SK-N-SH (cell line): Measurements from ENCODE around the gene CTSS. TPM values are rescaled to one million over a fixed set of nuclear protein-coding genes. Genes with fewer than 3 reads are reported as not detected.
"Not testable (repeated sequence)": the region's sequence is repeated elsewhere in the genome, so short reads cannot be mapped to it uniquely, and the experiment has no call there.

Source experiments
- CTCF ChIA-PET: fragments of 300-600, 350-600 bp; formaldehyde crosslinking; extraction: SDS; loops from one replicate; lab custom pipeline; 2021; lab: Yijun Ruan, JAX
- POLR2A ChIA-PET: fragments of 350-600 bp; sonication (Branson Sonifier 250); formaldehyde crosslinking; extraction: SDS; loops from one replicate; lab custom pipeline; 2020; ENCODE audit warnings: antibody characterized with exemption, inconsistent platforms; lab: Yijun Ruan, JAX
- DNase-seq: peaks from one replicate; pipeline ENCODE4 v3.0.0; 2012
- H2AFZ ChIP-seq: fragments of 200-600 bp; sonication (generic); 2 replicates; pipeline ENCODE4 v1.8.1; 2016; ENCODE audit warnings: antibody characterized with exemption, mild to moderate bottlenecking, low read depth
- H3F3A ChIP-seq: fragments of 200-600 bp; sonication (generic); replicated peaks from 2 replicates; pipeline ENCODE3; 2016; ENCODE audit warnings: antibody characterized with exemption, mild to moderate bottlenecking; ENCODE audit not compliant: insufficient read depth
- H3K27ac ChIP-seq, 2 experiments: fragments of 200-500 bp in 1 of 2; fragments of 200-600 bp in 1 of 2; sonication (Bioruptor generic) in 1 of 2; sonication (generic), shearing (Covaris generic) in 1 of 2; 2 replicates each; pipeline versions ENCODE4 v1.5.1 to v1.6.1; 2014 to 2016; ENCODE audit warnings: low read depth in 2 of 2, inconsistent platforms in 1 of 2, low read length in 1 of 2, mild to moderate bottlenecking in 1 of 2, mixed read lengths in 1 of 2
- H3K27me3 ChIP-seq: fragments of 200-600 bp; sonication (generic), shearing (Covaris generic); 2 replicates; pipeline ENCODE4 v1.6.1; 2016; ENCODE audit warnings: mixed run types; ENCODE audit not compliant: insufficient read depth
- H3K36me3 ChIP-seq, 2 experiments: fragments of 200-500 bp in 1 of 2; fragments of 200-600 bp in 1 of 2; sonication (Bioruptor generic) in 1 of 2; sonication (generic) in 1 of 2; replicated peaks in 1 of 2; 2 replicates each; pipeline versions ENCODE3 to v1.5.1; 2014 to 2016; ENCODE audit warnings: low read length in 1 of 2, mild to moderate bottlenecking in 1 of 2; ENCODE audit not compliant: insufficient read depth in 2 of 2, control insufficient read depth in 1 of 2
- H3K4me1 ChIP-seq, 2 experiments: fragments of 200-500 bp in 1 of 2; fragments of 200-600 bp in 1 of 2; sonication (Bioruptor generic) in 1 of 2; sonication (generic), shearing (Covaris generic) in 1 of 2; 2 replicates each; pipeline versions ENCODE4 v1.5.1 to v1.6.1; 2014 to 2016; ENCODE audit warnings: low read depth in 1 of 2, low read length in 1 of 2, mixed run types in 1 of 2; ENCODE audit not compliant: insufficient read depth in 2 of 2, control insufficient read depth in 1 of 2
- H3K4me2 ChIP-seq: fragments of 200-600 bp; sonication (generic), shearing (Covaris generic); 2 replicates; pipeline ENCODE4 v1.6.1; 2017; ENCODE audit warnings: mixed run types
- H3K4me3 ChIP-seq, 2 experiments: fragments of 200-500 bp in 1 of 2; fragments of 200-600 bp in 1 of 2; sonication (Bioruptor generic) in 1 of 2; sonication (generic), shearing (Covaris generic) in 1 of 2; 2 replicates each; pipeline versions ENCODE4 v1.5.1 to v1.8.1; 2014 to 2016; ENCODE audit warnings: low read depth in 2 of 2, inconsistent platforms in 1 of 2, low read length in 1 of 2, mild to moderate bottlenecking in 1 of 2, mixed read lengths in 1 of 2, moderate library complexity in 1 of 2
- H3K79me2 ChIP-seq: fragments of 200-600 bp; sonication (generic); 2 replicates; pipeline ENCODE4 v1.8.1; 2017; ENCODE audit warnings: mild to moderate bottlenecking; ENCODE audit not compliant: insufficient read depth
- H3K9ac ChIP-seq: fragments of 200-600 bp; sonication (generic); 2 replicates; pipeline ENCODE4 v1.6.1; 2017; ENCODE audit warnings: mixed run types
- H3K9me2 ChIP-seq: fragments of 200-600 bp; sonication (generic); 2 replicates; pipeline ENCODE4 v1.6.1; 2017; ENCODE audit warnings: mixed run types
- H3K9me3 ChIP-seq: fragments of 200-600 bp; sonication (generic); 2 replicates; pipeline ENCODE4 v1.6.1; 2017; ENCODE audit warnings: mixed run types, mild to moderate bottlenecking, moderate library complexity
- H4K20me1 ChIP-seq: fragments of 200-600 bp; sonication (generic); 2 replicates; pipeline ENCODE4 v1.6.1; 2017; ENCODE audit warnings: mild to moderate bottlenecking, mixed run types; ENCODE audit not compliant: insufficient read depth
- CHD2 ChIP-seq: fragments of 150-350 bp; IDR thresholded peaks from 2 replicates; pipeline ENCODE4 v1.6.1; 2018; ENCODE audit warnings: low read length; ENCODE audit not compliant: partially characterized antibody
- ELF1 ChIP-seq: IDR thresholded peaks from 2 replicates; pipeline ENCODE4 v1.4.0; 2012
- FOSL2 ChIP-seq: IDR thresholded peaks from 2 replicates; pipeline ENCODE4 v1.4.0; 2012; ENCODE audit warnings: low read depth, mild to moderate bottlenecking, moderate library complexity, borderline replicate concordance
- FOXJ3 ChIP-seq: sonication (generic); formaldehyde crosslinking; IDR thresholded peaks from 2 replicates; pipeline ENCODE4 v1.5.1; 2020; ENCODE audit warnings: mild to moderate bottlenecking, missing genetic modification reagents
- GATA2 ChIP-seq: sonication (generic); formaldehyde crosslinking; IDR thresholded peaks from 2 replicates; pipeline ENCODE4 v1.5.0; 2020; ENCODE audit warnings: mild to moderate bottlenecking, missing genetic modification reagents
- JUND ChIP-seq: IDR thresholded peaks from 2 replicates; pipeline ENCODE4 v1.4.0; 2012
- MAX ChIP-seq: IDR thresholded peaks from 2 replicates; pipeline ENCODE4 v1.4.0; 2012; ENCODE audit warnings: low read depth
- MXI1 ChIP-seq: IDR thresholded peaks from 2 replicates; pipeline ENCODE4 v1.6.1; 2012; ENCODE audit warnings: mild to moderate bottlenecking, low read depth, low read length, improper control_type of control experiment
- NFIC ChIP-seq: IDR thresholded peaks from 2 replicates; pipeline ENCODE4 v1.4.0; 2012; ENCODE audit warnings: borderline replicate concordance
- PBX3 ChIP-seq: IDR thresholded peaks from 2 replicates; pipeline ENCODE4; 2012
- POLR2AphosphoS5 ChIP-seq: IDR thresholded peaks from 2 replicates; pipeline ENCODE4 v1.6.1; 2012; ENCODE audit warnings: low read depth, low read length
- RFX5 ChIP-seq: IDR thresholded peaks from 2 replicates; pipeline ENCODE4 v1.6.1; 2012; ENCODE audit warnings: mild to moderate bottlenecking, improper control_type of control experiment, low read length
- RXRA ChIP-seq: IDR thresholded peaks from 2 replicates; pipeline ENCODE4 v1.4.0; 2012; ENCODE audit warnings: low read depth, mild to moderate bottlenecking, borderline replicate concordance
- SIN3A ChIP-seq: IDR thresholded peaks from 2 replicates; pipeline ENCODE4 v1.6.1; 2012; ENCODE audit warnings: low read depth, mild to moderate bottlenecking, low read length, moderate library complexity, borderline replicate concordance
- TAF1 ChIP-seq: IDR thresholded peaks from 2 replicates; pipeline ENCODE4 v1.6.1; 2012; ENCODE audit warnings: low read depth, mild to moderate bottlenecking, low read length, moderate library complexity, borderline replicate concordance
- TCF12 ChIP-seq: IDR thresholded peaks from 2 replicates; pipeline ENCODE4 v1.4.0; 2012
- USF1 ChIP-seq: IDR thresholded peaks from 2 replicates; pipeline ENCODE4 v1.4.0; 2012; ENCODE audit warnings: low read depth, borderline replicate concordance
- ZBTB33 ChIP-seq: IDR thresholded peaks from 2 replicates; pipeline ENCODE4 v1.4.0; 2012; ENCODE audit warnings: low read depth, borderline replicate concordance
- WGBS: methylation state at CpG from one replicate; pipeline ENCODE4 v1.1.6; 2017; ENCODE audit warnings: low lambda C conversion rate; 5-methylcytosine and 5-hydroxymethylcytosine counted together
- polyA plus RNA-seq, 3 experiments: library from polyadenylated mRNA; depleted of rRNA; stranded (reverse); fragments of >200 nt; gene quantifications; 2 replicates each; pipeline ENCODE4 v1.2.3, GENCODE V29; 2012

Gene CTSS
- polyA plus RNA-seq, 1 of the 3 experiments (the other 2 are of a cell fraction), result 1.4 TPM

GRCh38 chr1:150718225-150718891 is 47.2 kb downstream of the CTSS start:
- CTCF ChIA-PET, result interaction anchor here (1.2 kb wide), 1 partner anchor 21 kb away, joined by 3 read pairs; no protein-coding TSS in a partner anchor
- TF ChIP-seq TAF1, result no peak
- no peak for TF ChIP-seq FOXJ3 (CRISPR knock-in tag)
- no peak for TF ChIP-seq ELF1
- TF ChIP-seq NFIC, result no peak
- no peak for TF ChIP-seq PBX3
- TF ChIP-seq MAX, result no peak
- TF ChIP-seq MXI1, result no peak
- no peak for TF ChIP-seq USF1
- no peak for TF ChIP-seq SIN3A
- no peak for TF ChIP-seq JUND
- TF ChIP-seq, all 33 proteins: peak for 0
- no peak for DNase-seq
- Histone ChIP-seq H3K27ac (no peak overlapping the region), H2AFZ (no peak overlapping the region), H3K4me2 (no peak overlapping the region), H3K36me3 (no peaks in the 10 kb centered on the region), H3K4me3 (no peak overlapping the region), H3K27me3 (no peaks in the 10 kb centered on the region), H3K9me2 (no peaks in the 10 kb centered on the region), H3K9ac (no peak overlapping the region), H4K20me1 (no peaks in the 10 kb centered on the region), H3F3A (no peaks in the 10 kb centered on the region), H3K4me1 (no peaks in the 10 kb centered on the region), H3K9me3 (no peaks in the 10 kb centered on the region), H3K79me2 (no peaks in the 10 kb centered on the region)
- WGBS, result 85% methylated on average over 11 of the region's 11 CpGs
- POLR2A ChIA-PET, result no interaction called here

- DNase-seq, H3K4me3 ChIP-seq, H3K36me3 ChIP-seq, H3K9me2 ChIP-seq, H3K79me2 ChIP-seq, H3K4me2 ChIP-seq, H3K9ac ChIP-seq, H4K20me1 ChIP-seq, H3F3A ChIP-seq, POLR2A ChIA-PET, H3K27me3 ChIP-seq, H3K4me1 ChIP-seq, H3K9me3 ChIP-seq, H2AFZ ChIP-seq, H3K27ac ChIP-seq: not testable (repeated sequence)
- WGBS, result 29% methylated on average over 1 of the region's 1 CpG
- CTCF ChIA-PET, result interaction anchor here (1.4 kb wide), 1 partner anchor 10 kb away, joined by 4 read pairs; no protein-coding TSS in a partner anchor
Measured at GRCh38 chr1:150709031-150709430, 56.5 kb downstream of the CTSS start.

- H3K9me2 ChIP-seq, result no peaks in the 10 kb centered on the region
- CTCF ChIA-PET, result interaction anchor here (1.4 kb wide), 1 partner anchor 11 kb away, joined by 4 read pairs; no protein-coding TSS in a partner anchor
- DNase-seq, result no peak
- H4K20me1 ChIP-seq, result no peaks in the 10 kb centered on the region
- no peaks in the 10 kb centered on the region for H3K36me3 ChIP-seq
- H3K4me3 ChIP-seq, result no peak overlapping the region
- no peak overlapping the region for H3K27ac ChIP-seq
- POLR2A ChIA-PET, result no interaction called here
- H3K9ac ChIP-seq, result no peak overlapping the region
- no peaks in the 10 kb centered on the region for H3K79me2 ChIP-seq
- H3F3A ChIP-seq, result no peaks in the 10 kb centered on the region
- no peak overlapping the region for H3K4me2 ChIP-seq
- WGBS, result 95% methylated on average over 2 of the region's 2 CpGs
- no peaks in the 10 kb centered on the region for H3K4me1 ChIP-seq
- H3K9me3 ChIP-seq, result no peaks in the 10 kb centered on the region
- no peaks in the 10 kb centered on the region for H3K27me3 ChIP-seq
- no peak overlapping the region for H2AFZ ChIP-seq
- TF ChIP-seq RXRA (no peak), TCF12 (no peak), RFX5 (no peak), TAF1 (no peak), GATA2 (CRISPR knock-in tag) (no peak), FOSL2 (no peak), USF1 (no peak), POLR2AphosphoS5 (no peak), JUND (no peak), CHD2 (no peak), FOXJ3 (CRISPR knock-in tag) (no peak), NFIC (no peak), ZBTB33 (no peak)
Measured at GRCh38 chr1:150708595-150708994, 57.0 kb downstream of the CTSS start.
